Measurements from ENCODE around the gene GPC3. TPM values are rescaled to one million over a fixed set of nuclear protein-coding genes. Genes with fewer than 3 reads are reported as not detected.

Gene GPC3
- total RNA-seq, 4 donors from 2014 or later = 4.9 to 10.9 (median 9.2) TPM

DNA sequence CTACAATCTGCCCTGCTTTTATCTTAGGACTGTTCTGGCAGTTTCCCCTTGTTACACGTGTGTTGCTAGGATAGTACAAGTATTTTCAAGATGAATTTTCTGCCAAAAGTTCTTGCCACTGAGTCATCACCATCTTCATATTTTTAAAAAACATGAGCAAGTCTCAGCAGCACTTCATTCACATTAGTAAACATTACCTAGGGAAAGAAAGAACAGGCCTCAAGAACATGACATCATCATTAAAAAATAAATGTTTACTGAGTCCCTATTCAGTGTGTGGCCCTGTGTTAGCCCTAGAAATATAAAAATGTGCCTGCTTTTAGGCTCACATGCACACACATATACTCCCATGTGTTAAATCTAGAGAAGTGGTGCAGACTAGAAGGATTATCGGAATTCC is 18.7 kb upstream of the GPC3 start:
- no peaks in the 10 kb centered on the region for H3K27me3 ChIP-seq
- no peaks in the 10 kb centered on the region for H3K4me1 ChIP-seq
- H3K4me3 ChIP-seq = no peak overlapping the region
- H3K36me3 ChIP-seq = no peaks in the 10 kb centered on the region
- no peak for DNase-seq (ENCODE audit: low spot score in 2 of 2)
- 52% methylated on average over 2 of the region's 2 CpGs for WGBS
- TF ChIP-seq POLR2AphosphoS5 (IDR thresholded peaks at IDR 0.05) (no peak), POLR2A (IDR thresholded peaks at IDR 0.05) (no peak), EP300 (IDR thresholded peaks at IDR 0.05) (no peak)
- TF ChIP-seq, protein P1, sequence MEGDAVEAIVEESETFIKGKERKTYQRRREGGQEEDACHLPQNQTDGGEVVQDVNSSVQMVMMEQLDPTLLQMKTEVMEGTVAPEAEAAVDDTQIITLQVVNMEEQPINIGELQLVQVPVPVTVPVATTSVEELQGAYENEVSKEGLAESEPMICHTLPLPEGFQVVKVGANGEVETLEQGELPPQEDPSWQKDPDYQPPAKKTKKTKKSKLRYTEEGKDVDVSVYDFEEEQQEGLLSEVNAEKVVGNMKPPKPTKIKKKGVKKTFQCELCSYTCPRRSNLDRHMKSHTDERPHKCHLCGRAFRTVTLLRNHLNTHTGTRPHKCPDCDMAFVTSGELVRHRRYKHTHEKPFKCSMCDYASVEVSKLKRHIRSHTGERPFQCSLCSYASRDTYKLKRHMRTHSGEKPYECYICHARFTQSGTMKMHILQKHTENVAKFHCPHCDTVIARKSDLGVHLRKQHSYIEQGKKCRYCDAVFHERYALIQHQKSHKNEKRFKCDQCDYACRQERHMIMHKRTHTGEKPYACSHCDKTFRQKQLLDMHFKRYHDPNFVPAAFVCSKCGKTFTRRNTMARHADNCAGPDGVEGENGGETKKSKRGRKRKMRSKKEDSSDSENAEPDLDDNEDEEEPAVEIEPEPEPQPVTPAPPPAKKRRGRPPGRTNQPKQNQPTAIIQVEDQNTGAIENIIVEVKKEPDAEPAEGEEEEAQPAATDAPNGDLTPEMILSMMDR (IDR thresholded peaks at IDR 0.05) = no peak
- H3K27ac ChIP-seq = peak overlapping the region; percentile 48
- no peaks in the 10 kb centered on the region for H3K9me3 ChIP-seq

DNA sequence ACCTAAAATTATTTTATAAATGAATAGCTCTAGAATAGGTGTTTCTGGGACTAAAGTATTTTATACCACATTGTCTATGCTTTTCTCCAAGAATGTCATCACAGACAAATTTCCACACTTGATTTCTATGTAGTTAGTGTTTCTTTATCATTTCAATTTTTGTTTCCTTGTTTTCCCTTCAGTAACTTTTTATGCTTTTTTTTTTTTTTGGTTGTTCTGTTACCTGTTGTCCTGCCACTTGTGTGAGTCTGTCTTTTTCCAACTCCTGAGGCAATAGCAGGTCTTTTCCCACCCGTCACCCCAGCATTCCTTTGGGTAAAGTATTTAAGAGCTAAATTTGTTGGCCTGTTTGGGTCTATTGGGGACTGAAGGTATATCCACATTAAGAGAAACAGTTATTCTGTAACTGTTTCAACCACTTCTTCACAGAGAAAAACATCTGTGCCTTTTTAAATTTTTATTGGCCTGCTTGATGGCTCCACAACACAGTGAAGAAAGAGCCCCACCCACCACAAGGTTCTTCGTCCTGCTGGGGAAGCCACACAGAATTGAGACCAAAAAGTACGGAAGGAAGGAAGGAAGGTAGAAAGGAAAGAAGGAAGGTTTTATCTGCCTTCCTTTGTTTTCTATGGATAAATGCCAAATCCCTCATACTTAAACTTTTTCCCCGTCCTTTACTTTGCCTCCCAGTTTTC is 17.7 kb upstream of the GPC3 start:
- Histone ChIP-seq H3K27me3 (no peaks in the 10 kb centered on the region), H3K9me3 (no peaks in the 10 kb centered on the region), H3K4me3 (no peak overlapping the region), H3K4me1 (no peaks in the 10 kb centered on the region), H3K36me3 (no peaks in the 10 kb centered on the region), H3K27ac (no peak overlapping the region)
- DNase-seq (ENCODE audit: low spot score in 2 of 2) = no peak
- no peak for TF ChIP-seq POLR2AphosphoS5 (IDR thresholded peaks at IDR 0.05)
- TF ChIP-seq, protein P1 (IDR thresholded peaks at IDR 0.05) = no peak
- 30% methylated on average over 4 of the region's 4 CpGs for WGBS

DNA sequence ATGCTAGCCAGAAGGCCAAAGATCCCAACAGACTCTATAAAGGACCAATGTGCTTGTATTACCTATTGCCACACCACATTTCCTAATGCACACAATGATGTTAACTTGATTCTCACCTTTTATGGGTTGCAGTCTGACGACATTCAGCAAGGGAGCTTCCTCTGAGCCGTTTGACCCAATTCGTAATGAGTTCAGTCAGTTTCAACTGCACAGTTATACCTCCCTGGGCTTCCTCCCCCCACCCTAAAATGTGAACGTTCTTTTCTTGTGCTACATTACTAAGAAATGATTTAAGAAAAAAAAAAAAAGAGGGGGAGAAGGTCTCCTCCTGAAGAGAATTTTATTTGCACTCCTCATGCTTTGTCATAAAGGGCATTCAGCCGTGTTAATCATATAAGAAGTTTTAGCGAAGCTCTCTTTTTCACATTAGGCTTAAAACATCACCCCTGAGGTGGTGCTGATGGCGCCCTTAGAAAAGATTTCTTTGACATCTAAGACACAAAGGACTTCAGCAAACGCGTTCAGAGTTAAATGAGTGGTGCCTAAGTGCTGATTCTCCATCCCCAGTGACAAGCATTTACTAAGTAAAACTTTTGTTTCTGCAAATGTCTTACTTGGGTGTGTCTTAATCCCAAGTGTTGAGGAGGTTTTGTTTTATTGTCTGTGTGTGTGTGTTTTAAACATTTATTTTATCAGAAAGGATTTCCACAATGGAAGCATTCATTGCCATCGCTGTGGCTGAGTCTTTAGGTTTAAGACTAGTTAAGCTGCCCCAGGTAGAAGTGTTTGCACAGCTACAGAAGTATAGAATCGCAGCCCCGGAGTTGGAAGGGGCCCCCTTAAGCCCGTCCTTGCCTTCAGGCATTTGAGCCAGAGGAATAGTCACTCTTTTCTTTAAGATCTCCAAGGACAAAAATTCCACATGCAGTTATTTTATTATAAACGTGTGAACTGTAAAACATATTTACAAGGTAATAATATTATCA is 15.2 kb upstream of the GPC3 start:
- no peak for DNase-seq (ENCODE audit: low spot score in 2 of 2)
- H3K4me3 ChIP-seq = no peak overlapping the region
- no peaks in the 10 kb centered on the region for H3K9me3 ChIP-seq
- 61% methylated on average over 14 of the region's 14 CpGs for WGBS
- no peak overlapping the region for H3K27ac ChIP-seq
- TF ChIP-seq EP300 (IDR thresholded peaks at IDR 0.05) = no peak
- TF ChIP-seq POLR2A (IDR thresholded peaks at IDR 0.05) = no peak
- no peak for TF ChIP-seq POLR2AphosphoS5 (IDR thresholded peaks at IDR 0.05)
- TF ChIP-seq, protein P1 (IDR thresholded peaks at IDR 0.05) = no peak
- no peaks in the 10 kb centered on the region for H3K36me3 ChIP-seq
- H3K4me1 ChIP-seq = no peaks in the 10 kb centered on the region
- no peaks in the 10 kb centered on the region for H3K27me3 ChIP-seq

DNA sequence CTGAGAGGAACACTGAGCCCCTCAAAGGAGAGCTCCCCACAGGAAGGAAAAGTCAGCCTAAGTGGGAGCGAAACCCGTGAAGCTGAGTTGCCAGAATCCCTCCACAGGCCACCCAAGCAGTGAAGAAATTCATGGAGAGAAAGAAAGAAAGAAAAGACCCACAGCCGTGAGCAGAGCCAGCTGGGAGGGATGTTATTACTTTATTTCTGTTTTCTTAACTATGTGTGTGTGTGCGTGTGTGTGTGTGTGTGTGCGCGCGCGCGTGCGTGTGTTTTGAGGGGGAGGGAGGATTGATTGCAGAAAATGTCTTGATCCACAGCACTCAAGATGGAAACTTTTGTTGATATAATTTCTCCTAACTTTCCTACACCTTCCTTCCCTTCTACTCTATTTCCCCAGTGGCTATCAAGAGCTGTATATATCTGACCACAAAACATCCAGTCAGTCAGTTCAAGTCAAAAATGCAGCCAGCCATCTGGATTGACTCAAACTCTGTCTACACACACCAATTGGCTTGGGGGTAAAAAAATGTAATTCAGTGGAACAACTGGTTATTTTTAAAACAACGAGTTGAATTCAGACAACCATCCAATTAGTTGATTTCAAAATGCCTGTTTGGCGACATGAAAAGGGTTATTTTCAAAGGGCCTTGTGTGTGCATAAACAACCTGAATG is 13.8 kb upstream of the GPC3 start:
- no peak for TF ChIP-seq POLR2AphosphoS5 (IDR thresholded peaks at IDR 0.05)
- TF ChIP-seq EP300 (IDR thresholded peaks at IDR 0.05) = no peak
- TF ChIP-seq, protein P1 (IDR thresholded peaks at IDR 0.05) = no peak
- TF ChIP-seq POLR2A (IDR thresholded peaks at IDR 0.05) = no peak
- H3K27ac ChIP-seq = no peak overlapping the region
- WGBS = 52% methylated on average over 12 of the region's 12 CpGs
- no peak for DNase-seq (ENCODE audit: low spot score in 2 of 2)
- no peak overlapping the region for H3K4me3 ChIP-seq
- H3K4me1 ChIP-seq = no peaks in the 10 kb centered on the region
- H3K27me3 ChIP-seq = no peaks in the 10 kb centered on the region
- no peaks in the 10 kb centered on the region for H3K36me3 ChIP-seq
- H3K9me3 ChIP-seq = no peaks in the 10 kb centered on the region

DNA sequence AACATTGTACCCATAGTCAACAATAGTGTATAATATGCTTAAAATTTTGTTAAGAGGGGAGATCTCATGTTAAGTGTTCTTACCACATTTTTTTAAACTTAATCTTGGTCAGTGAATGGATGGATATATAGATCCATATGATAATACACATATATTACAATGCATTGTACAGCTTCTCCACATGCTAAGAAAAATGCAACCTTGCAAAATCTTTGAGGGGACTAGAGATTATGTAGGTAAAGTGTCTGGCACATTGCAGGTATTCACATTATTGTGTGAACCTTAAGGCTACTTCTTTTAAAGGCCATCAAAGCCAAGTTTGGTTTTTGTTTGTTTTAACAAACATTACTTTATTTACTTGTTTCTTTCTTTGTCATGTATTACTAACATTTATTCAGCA is 10.4 kb upstream of the GPC3 start:
- H3K27me3 ChIP-seq = no peaks in the 10 kb centered on the region
- DNase-seq (ENCODE audit: low spot score in 2 of 2) = no peak
- no peak overlapping the region for H3K4me3 ChIP-seq
- no peaks in the 10 kb centered on the region for H3K4me1 ChIP-seq
- H3K36me3 ChIP-seq = no peaks in the 10 kb centered on the region
- H3K27ac ChIP-seq = no peak overlapping the region
- TF ChIP-seq POLR2AphosphoS5 (IDR thresholded peaks at IDR 0.05) (no peak), EP300 (IDR thresholded peaks at IDR 0.05) (no peak), POLR2A (IDR thresholded peaks at IDR 0.05) (no peak)
- TF ChIP-seq, protein P1 (IDR thresholded peaks at IDR 0.05) = no peak
- H3K9me3 ChIP-seq = no peaks in the 10 kb centered on the region

All from suprapubic skin (tissue), 4 donors.